Stimulated activated CD8-positive, alpha-beta memory T cell treated with anti-CD3 and anti-CD28 coated beads, Interleukin-4, amount 100 ng/mL, for 24 hours (primary cell): ENCODE data around the gene ZNF195.
A peak's percentile ranks its signal among the peaks of the same experiment; 100 is the strongest.
"Not testable (repeated sequence)": the region's sequence is repeated elsewhere in the genome, so short reads cannot be mapped to it uniquely, and the experiment has no call there.

ENCODE experiments used
- DNase-seq: peaks from one replicate; pipeline ENCODE4 v3.0.0-alpha.2; 2020; ENCODE audit warnings: low read depth

ZNF195 gene

GRCh38 chr11:3378426-3379423 lies at the start of gene ZNF195:
Gene ZNF195, minus strand, starts transcription at chr11:3379146. Its CDS starts 106 bp downstream, at chr11:3379040.
- DNase-seq, result peak; percentile 96

- not testable (repeated sequence) for DNase-seq
These were observed 49.1 kb upstream of the ZNF195 start for GRCh38 chr11:3428076-3428475.

- not testable (repeated sequence) for DNase-seq
These were observed 47.6 kb upstream of the ZNF195 start for GRCh38 chr11:3426541-3426940.

- not testable (repeated sequence) for DNase-seq
These were observed 45.0 kb upstream of the ZNF195 start for GRCh38 chr11:3423928-3424327.

GRCh38 chr11:3423138-3423731 lies 44.3 kb upstream of the ZNF195 start:
- DNase-seq, result not testable (repeated sequence)

GRCh38 chr11:3422380-3423137 lies 43.6 kb upstream of the ZNF195 start:
- peak; percentile 97 for DNase-seq

- peak; percentile 6 for DNase-seq
These were observed 42.8 kb upstream of the ZNF195 start for GRCh38 chr11:3421608-3422379.

- not testable (repeated sequence) for DNase-seq
These were observed 41.5 kb upstream of the ZNF195 start for GRCh38 chr11:3420281-3421042.

GRCh38 chr11:3419496-3419895 lies 40.5 kb upstream of the ZNF195 start:
- DNase-seq, result not testable (repeated sequence)

GRCh38 chr11:3417047-3417446 lies 38.1 kb upstream of the ZNF195 start:
- DNase-seq, result peak; percentile 26

GRCh38 chr11:3415301-3415700 lies 36.4 kb upstream of the ZNF195 start:
- DNase-seq, result not testable (repeated sequence)

GRCh38 chr11:3413666-3414065 lies 34.7 kb upstream of the ZNF195 start:
- not testable (repeated sequence) for DNase-seq

- DNase-seq, result no peak
These were observed 33.9 kb upstream of the ZNF195 start for GRCh38 chr11:3412837-3413236.

GRCh38 chr11:3408722-3409121 lies 29.8 kb upstream of the ZNF195 start:
- DNase-seq, result peak; percentile 58

GRCh38 chr11:3408058-3408605 lies 29.2 kb upstream of the ZNF195 start:
- DNase-seq, result not testable (repeated sequence)

- DNase-seq, result not testable (repeated sequence)
These were observed 28.0 kb upstream of the ZNF195 start for GRCh38 chr11:3406937-3407336.

- not testable (repeated sequence) for DNase-seq
These were observed 27.4 kb upstream of the ZNF195 start for GRCh38 chr11:3406223-3406875.

GRCh38 chr11:3404076-3404925 lies 25.4 kb upstream of the ZNF195 start:
- DNase-seq, result not testable (repeated sequence)

- DNase-seq, result not testable (repeated sequence)
These were observed 23.9 kb upstream of the ZNF195 start for GRCh38 chr11:3402861-3403250.
